Astrocyte of the hippocampus (primary cell): ENCODE measurements around the gene ATP9A.
"Not testable (repeated sequence)": the region's sequence is repeated elsewhere in the genome, so short reads cannot be mapped to it uniquely, and the experiment has no call there.

Experiments
- DNase-seq: peaks from one replicate; pipeline ENCODE4 v3.0.0; 2011; ENCODE audit warnings: low read depth, low spot score

The ATP9A gene

GRCh38 chr20:51696304-51697071 lies 71.7 kb downstream of the ATP9A start:
- peak; percentile 54 for DNase-seq

- peak; percentile 73 for DNase-seq
Observed at GRCh38 chr20:51695574-51696303, 72.5 kb downstream of the ATP9A start.

- DNase-seq: no peak
Observed at GRCh38 chr20:51692806-51693400, 75.3 kb downstream of the ATP9A start.

GRCh38 chr20:51691703-51692102 lies 76.5 kb downstream of the ATP9A start:
- no peak for DNase-seq

GRCh38 chr20:51688600-51689244 lies 79.5 kb downstream of the ATP9A start:
- no peak for DNase-seq

- no peak for DNase-seq
Observed at GRCh38 chr20:51687630-51688029, 80.6 kb downstream of the ATP9A start.

- peak; percentile 36 for DNase-seq
Observed at GRCh38 chr20:51687108-51687507, 81.1 kb downstream of the ATP9A start.

GRCh38 chr20:51685494-51685893 lies 82.7 kb downstream of the ATP9A start:
- DNase-seq: not testable (repeated sequence)

- no peak for DNase-seq
Observed at GRCh38 chr20:51680067-51680749, 88.0 kb downstream of the ATP9A start.

- DNase-seq: no peak
Observed at GRCh38 chr20:51679254-51679921, 88.8 kb downstream of the ATP9A start.

- DNase-seq: peak; percentile 56
Observed at GRCh38 chr20:51678026-51678697, 90.0 kb downstream of the ATP9A start.

- DNase-seq: no peak
Observed at GRCh38 chr20:51668947-51669346, 99.2 kb downstream of the ATP9A start.

- DNase-seq: no peak
Observed at GRCh38 chr20:51668515-51668914, 99.7 kb downstream of the ATP9A start.

- DNase-seq: no peak
Observed at GRCh38 chr20:51667491-51667890, 100.7 kb downstream of the ATP9A start.

- DNase-seq: no peak
Observed at GRCh38 chr20:51667002-51667408, 101.2 kb downstream of the ATP9A start.

- DNase-seq: no peak
Observed at GRCh38 chr20:51666126-51666525, 102.1 kb downstream of the ATP9A start.

- DNase-seq: no peak
Observed at GRCh38 chr20:51665543-51666118, 102.6 kb downstream of the ATP9A start.

GRCh38 chr20:51661609-51662178 lies 106.5 kb downstream of the ATP9A start:
- DNase-seq: peak; percentile 77
